Breast epithelium (tissue), 4 donors: ENCODE data around the gene KDM3B. TPM values are rescaled to one million over a fixed set of nuclear protein-coding genes. Genes with fewer than 3 reads are reported as not detected.

Experiments
- DNase-seq, 2 donors: peaks; one replicate each; pipeline ENCODE4 v3.0.0-alpha.2; 2019; ENCODE audit warnings: low spot score in 2 of 2
- H3K27ac ChIP-seq, 2 donors: fragments of 200-600 bp; sonication (generic) in 1 of 2; one replicate each; pipeline ENCODE4 v1.5.1; 2016 to 2019; ENCODE audit warnings: mild to moderate bottlenecking in 1 of 2
- H3K27me3 ChIP-seq, 2 donors: fragments of 200-600 bp; sonication (generic) in 1 of 2; one replicate each; pipeline versions ENCODE4 v1.5.1 to v1.6.0; 2017 to 2019; ENCODE audit warnings: control low read depth in 1 of 2, mild to moderate bottlenecking in 1 of 2
- H3K36me3 ChIP-seq: fragments of 200-600 bp; one replicate; pipeline ENCODE4 v1.5.1; 2019
- H3K4me1 ChIP-seq, 2 donors: fragments of 200-600 bp; sonication (generic); one replicate each; pipeline ENCODE4 v1.5.1; 2016 to 2019; ENCODE audit warnings: control low read depth in 1 of 2
- H3K4me3 ChIP-seq, 3 donors: fragments of 200-600 bp; sonication (generic); 1 replicate in 2 of 3; 2 replicates in 1 of 3; pipeline ENCODE4 v1.5.1; 2016 to 2019; ENCODE audit warnings: mild to moderate bottlenecking in 3 of 3, moderate library complexity in 2 of 3
- H3K9me3 ChIP-seq, 2 donors: fragments of 200-600 bp; sonication (generic) in 1 of 2; one replicate each; pipeline ENCODE4 v1.5.1; 2016 to 2019; ENCODE audit warnings: control low read depth in 1 of 2
- POLR2A ChIP-seq: fragments of 450-650 bp; IDR thresholded peaks from one replicate; pipeline ENCODE4 v1.6.1; 2016; ENCODE audit warnings: antibody characterized with exemption, mild to moderate bottlenecking, moderate library complexity
- POLR2AphosphoS5 ChIP-seq, 3 donors: sonication (generic); formaldehyde crosslinking; IDR thresholded peaks; one replicate each; pipeline ENCODE4 v1.6.1; 2017; ENCODE audit warnings: antibody characterized with exemption in 3 of 3
- intact Hi-C: fragments of 100-400 bp; cut with DNase I; formaldehyde crosslinking; loops from one replicate; pipeline ENCODE4 v1.15.1; 2023; ENCODE audit warnings: low total_unique reads
- total RNA-seq, 3 donors: library from RNA; depleted of rRNA; stranded (reverse); fragments of >200 nt; gene quantifications; one replicate each; pipeline ENCODE4 v1.1.0, GENCODE V29; 2016
- TF ChIP-seq, protein P1 (sequence below), 3 donors: fragments of 450-650 bp; IDR thresholded peaks; one replicate each; pipeline ENCODE4 v1.5.1; 2016 to 2017; ENCODE audit warnings: antibody characterized with exemption in 3 of 3, mild to moderate bottlenecking in 3 of 3, moderate library complexity in 3 of 3

KDM3B gene
- total RNA-seq, 3 donors from 2014 or later: 61.3 to 85.0 (median 66.5) TPM

DNA sequence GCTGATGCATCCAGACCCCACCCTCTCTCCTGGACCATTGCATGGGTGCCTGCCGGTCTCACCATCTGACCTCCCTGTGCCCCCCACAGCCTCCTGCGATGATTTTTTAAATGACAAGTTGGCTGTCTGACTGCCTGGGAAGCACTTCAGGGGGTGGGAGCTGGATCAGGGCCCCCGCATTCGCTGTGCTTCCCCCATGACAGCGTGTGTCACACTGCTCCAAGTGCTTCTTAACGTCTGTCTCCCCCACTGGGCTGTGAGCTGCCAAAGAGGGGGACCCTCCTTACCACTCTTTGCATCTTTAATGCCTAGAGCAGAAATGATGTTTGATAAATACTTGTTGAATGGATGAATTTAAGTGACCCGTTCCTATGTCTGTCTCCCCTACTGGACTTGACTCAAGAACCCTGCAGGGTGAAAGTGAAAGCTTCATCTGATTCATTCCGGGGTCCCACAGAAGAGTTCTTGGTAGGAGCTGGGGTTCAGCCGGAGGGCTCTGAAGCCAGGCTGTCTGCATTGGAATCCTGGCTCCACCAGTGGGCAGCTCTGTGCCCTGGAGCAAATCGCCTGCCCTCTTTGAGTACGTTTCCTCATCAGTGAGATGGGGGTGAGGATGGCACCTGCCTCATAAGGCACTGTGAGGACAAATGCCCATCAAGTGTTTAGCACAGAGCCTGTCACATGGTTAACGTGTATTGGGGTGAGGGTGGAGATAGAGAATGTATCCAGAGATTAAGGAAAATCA lies 105.2 kb downstream of the KDM3B start:
- peaks cover 0 to 6% of the 10 kb centered on the region in 2 donors for H3K4me1 ChIP-seq
- TF ChIP-seq POLR2A: no peak
- TF ChIP-seq, protein P1, sequence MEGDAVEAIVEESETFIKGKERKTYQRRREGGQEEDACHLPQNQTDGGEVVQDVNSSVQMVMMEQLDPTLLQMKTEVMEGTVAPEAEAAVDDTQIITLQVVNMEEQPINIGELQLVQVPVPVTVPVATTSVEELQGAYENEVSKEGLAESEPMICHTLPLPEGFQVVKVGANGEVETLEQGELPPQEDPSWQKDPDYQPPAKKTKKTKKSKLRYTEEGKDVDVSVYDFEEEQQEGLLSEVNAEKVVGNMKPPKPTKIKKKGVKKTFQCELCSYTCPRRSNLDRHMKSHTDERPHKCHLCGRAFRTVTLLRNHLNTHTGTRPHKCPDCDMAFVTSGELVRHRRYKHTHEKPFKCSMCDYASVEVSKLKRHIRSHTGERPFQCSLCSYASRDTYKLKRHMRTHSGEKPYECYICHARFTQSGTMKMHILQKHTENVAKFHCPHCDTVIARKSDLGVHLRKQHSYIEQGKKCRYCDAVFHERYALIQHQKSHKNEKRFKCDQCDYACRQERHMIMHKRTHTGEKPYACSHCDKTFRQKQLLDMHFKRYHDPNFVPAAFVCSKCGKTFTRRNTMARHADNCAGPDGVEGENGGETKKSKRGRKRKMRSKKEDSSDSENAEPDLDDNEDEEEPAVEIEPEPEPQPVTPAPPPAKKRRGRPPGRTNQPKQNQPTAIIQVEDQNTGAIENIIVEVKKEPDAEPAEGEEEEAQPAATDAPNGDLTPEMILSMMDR (IDR thresholded peaks at IDR 0.05): no peak
- no peak for TF ChIP-seq POLR2AphosphoS5 (IDR thresholded peaks at IDR 0.05)
- no peaks in the 10 kb centered on the region for H3K36me3 ChIP-seq
- no peaks in the 10 kb centered on the region for H3K27me3 ChIP-seq
- intact Hi-C loops: no loop called here
- no peak for DNase-seq
- no peaks in the 10 kb centered on the region for H3K9me3 ChIP-seq
- no peak overlapping the region for H3K4me3 ChIP-seq
- no peak overlapping the region for H3K27ac ChIP-seq

DNA sequence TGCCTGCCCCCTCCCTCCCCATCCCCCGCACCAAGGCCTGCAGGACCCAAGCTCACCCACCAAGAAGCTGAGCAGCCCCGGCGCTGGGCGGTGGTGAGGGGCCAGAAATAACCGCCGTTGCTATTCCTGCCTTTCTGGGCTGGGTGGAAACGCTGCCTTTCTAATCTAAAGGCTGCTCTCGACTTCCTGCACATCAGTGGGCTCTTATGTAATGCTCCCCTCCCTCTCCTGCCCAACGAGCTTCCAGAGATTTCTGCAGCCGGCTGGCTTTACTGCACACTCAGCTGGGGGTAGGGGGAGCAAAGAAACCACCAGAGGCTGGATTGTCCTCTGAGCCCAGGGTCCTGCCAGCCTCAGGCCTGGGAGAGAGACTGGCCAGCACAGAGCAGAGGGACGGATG lies 105.9 kb downstream of the KDM3B start:
- intact Hi-C loops: no loop called here
- Histone ChIP-seq H3K27ac (no peak overlapping the region), H3K9me3 (no peaks in the 10 kb centered on the region), H3K4me3 (no peak overlapping the region), H3K36me3 (no peaks in the 10 kb centered on the region), H3K4me1 (peaks cover 4 to 6% of the 10 kb centered on the region in 2 donors), H3K27me3 (no peaks in the 10 kb centered on the region)
- TF ChIP-seq POLR2A (no peak), POLR2AphosphoS5 (IDR thresholded peaks at IDR 0.05) (no peak)
- TF ChIP-seq, protein P1 (IDR thresholded peaks at IDR 0.05): no peak
- no peak for DNase-seq

DNA sequence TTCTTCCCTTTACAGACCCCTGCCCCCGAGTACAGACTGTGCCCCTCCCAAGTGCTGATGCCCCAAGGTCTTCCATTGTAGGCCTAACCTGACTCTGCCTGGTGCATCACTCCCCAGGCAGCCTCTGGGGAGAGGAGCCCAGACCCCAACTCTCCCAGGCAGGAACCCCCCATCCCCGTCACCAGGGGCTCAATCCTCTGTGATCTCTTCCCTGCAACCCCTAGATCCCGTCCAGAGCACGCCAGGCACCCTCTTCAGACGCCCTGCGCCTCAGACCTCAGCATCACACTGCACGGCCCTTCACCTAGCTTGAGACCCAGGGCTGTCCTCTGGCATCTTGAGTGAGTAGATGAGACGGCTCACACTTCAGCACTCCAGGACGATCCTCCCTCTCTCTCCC lies 106.4 kb downstream of the KDM3B start:
- no peaks in the 10 kb centered on the region for H3K36me3 ChIP-seq
- no peaks in the 10 kb centered on the region for H3K9me3 ChIP-seq
- H3K4me3 ChIP-seq: no peak overlapping the region
- TF ChIP-seq POLR2AphosphoS5 (IDR thresholded peaks at IDR 0.05) (no peak), POLR2A (no peak)
- TF ChIP-seq, protein P1 (IDR thresholded peaks at IDR 0.05): no peak
- no peaks in the 10 kb centered on the region for H3K27me3 ChIP-seq
- H3K4me1 ChIP-seq: peaks cover 5 to 6% of the 10 kb centered on the region in 2 donors
- no peak for DNase-seq
- H3K27ac ChIP-seq: no peak overlapping the region
- intact Hi-C loops: no loop called here

DNA sequence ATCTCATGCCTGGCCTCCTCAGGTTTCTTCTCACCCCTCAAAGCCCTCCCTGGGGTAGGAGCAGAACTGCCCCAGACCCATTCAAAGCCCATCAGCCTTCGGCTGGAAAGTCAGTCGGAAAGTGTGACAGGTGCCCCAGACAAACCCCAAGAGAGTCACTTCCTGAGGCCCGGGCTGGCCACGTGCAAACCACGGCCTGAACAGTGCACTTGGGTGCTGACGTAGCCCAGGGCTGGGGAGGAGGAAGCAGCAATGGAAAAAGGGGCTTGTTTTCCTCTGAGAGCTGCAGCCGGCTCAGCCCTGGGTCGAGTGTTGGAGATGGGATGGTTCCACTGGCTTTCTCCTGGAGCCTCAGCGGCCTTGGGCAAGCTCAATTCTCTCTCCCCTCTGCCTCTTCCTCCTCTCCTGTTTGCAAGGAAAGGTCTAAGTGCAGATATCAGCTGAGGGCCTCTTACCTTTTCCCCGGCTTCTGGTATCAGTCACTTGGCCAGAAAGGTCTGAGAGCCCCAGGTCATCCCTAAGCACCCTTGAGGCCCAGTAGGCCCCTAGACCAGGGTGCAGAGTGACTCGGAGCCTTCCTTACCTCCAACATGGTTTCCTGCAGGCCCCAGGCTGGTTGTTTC lies 106.9 kb downstream of the KDM3B start:
- Histone ChIP-seq H3K36me3 (no peaks in the 10 kb centered on the region), H3K9me3 (no peaks in the 10 kb centered on the region), H3K4me3 (no peak overlapping the region), H3K27ac (no peak overlapping the region), H3K27me3 (no peaks in the 10 kb centered on the region), H3K4me1 (peaks cover 5 to 6% of the 10 kb centered on the region in 2 donors)
- peak in 1 of 2 donors; percentile 32 for DNase-seq
- TF ChIP-seq POLR2A: no peak
- TF ChIP-seq, protein P1 (IDR thresholded peaks at IDR 0.05): no peak
- no peak for TF ChIP-seq POLR2AphosphoS5 (IDR thresholded peaks at IDR 0.05)
- intact Hi-C loops: no loop called here

DNA sequence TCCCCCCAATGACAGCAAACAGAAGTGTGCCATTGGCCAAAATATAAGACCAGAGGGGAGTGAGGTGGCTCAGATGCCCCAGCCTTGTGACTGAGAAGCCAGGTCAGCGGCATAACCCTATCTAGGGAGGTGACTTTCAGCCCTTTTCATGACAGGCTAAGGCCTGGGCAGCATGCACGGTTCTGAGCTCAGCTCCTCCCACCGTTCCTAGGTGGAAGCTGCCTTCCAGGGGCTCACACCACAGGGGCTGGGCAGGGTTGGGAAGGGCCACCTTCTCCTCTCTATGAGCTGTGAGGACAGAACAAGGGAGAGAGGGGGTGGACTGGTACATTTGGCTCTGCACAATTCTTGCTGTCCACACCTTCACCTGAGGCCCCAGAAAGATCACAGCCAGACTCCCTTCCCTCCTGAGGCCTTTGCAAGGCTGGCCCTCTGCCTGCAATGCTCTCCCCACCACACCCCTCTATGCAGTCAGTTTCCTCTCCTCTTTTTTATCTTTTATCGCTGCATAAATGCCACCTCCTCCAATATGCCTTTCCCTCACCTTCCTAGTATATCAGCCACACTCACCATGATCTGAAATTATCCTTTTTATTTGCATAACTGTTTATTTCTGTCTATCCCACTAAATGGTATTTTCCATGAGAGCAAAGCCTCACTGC lies 107.7 kb downstream of the KDM3B start:
- TF ChIP-seq POLR2AphosphoS5 (IDR thresholded peaks at IDR 0.05) (no peak), POLR2A (no peak)
- TF ChIP-seq, protein P1 (IDR thresholded peaks at IDR 0.05): no peak
- no peak overlapping the region for H3K4me3 ChIP-seq

More for the DNA sequence above, 107.7 kb downstream of the KDM3B start:
- intact Hi-C loops: no loop called here
- H3K36me3 ChIP-seq: no peaks in the 10 kb centered on the region
- DNase-seq: no peak
- H3K27ac ChIP-seq: peak overlapping the region in 1 of 2 donors; percentile 62
- H3K27me3 ChIP-seq: no peaks in the 10 kb centered on the region
- H3K9me3 ChIP-seq: no peaks in the 10 kb centered on the region
- H3K4me1 ChIP-seq: peaks cover 5 to 6% of the 10 kb centered on the region in 2 donors
